OCI-LY1 (cell line): ENCODE data around the gene YY1AP1.

Experiments
- CTCF ChIP-seq: fragments of 200-600 bp; sonication (generic), shearing (Covaris generic); IDR thresholded peaks from 2 replicates; pipeline ENCODE4 v1.5.1; 2017; ENCODE audit warnings: mild to moderate bottlenecking, antibody characterized with exemption, low read length, moderate library complexity, mixed read lengths
- EZH2 ChIP-seq: fragments of 200-600 bp; sonication (generic), shearing (Covaris generic); IDR thresholded peaks from 2 replicates; pipeline ENCODE4 v1.8.0; 2017; ENCODE audit warnings: borderline replicate concordance, mixed run types, mild to moderate bottlenecking, antibody characterized with exemption, low read length, moderate library complexity, mixed read lengths

DNA sequence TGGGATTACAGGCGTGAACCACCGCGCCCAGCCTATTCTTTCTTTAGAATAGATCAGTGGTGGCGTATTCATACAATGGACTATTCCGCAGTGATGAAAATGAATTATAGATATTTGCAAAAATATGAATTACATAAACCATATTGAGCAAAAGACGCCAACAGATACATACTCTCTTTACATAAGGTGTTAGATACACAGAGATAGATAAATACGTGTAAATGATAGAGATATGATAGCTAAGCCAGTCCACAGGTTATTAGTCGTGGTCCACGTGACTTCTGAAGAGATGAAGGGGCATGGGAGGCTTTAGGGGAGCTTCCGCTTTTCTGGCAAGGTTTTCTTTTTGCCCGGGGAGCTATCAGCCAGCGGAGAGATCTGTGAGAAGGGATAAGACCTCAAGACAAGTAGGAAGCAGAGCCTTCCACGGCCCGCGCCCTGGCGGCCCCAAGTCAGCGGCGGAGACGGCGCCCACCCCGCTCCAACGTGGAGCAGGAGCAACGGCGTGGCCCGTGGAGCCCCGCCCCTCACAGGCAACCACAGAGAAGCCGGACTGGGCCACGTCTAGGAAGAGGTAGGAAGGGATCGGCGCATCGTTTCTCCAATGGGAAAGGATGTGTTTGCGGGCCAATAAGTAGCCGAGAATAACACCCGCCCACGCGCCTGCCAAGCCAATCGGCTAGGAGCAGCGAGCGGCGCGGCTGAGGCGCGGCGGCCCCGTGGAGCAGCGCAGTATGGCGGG is 78.9 kb downstream of the YY1AP1 start, which contains the start of gene MSTO1:
- TF ChIP-seq CTCF (no peak), EZH2 (no peak)
